ENCODE results near the gene DUSP2. TPM values are rescaled to one million over a fixed set of nuclear protein-coding genes. Genes with fewer than 3 reads are reported as not detected.

The DUSP2 gene
- total and polyA plus RNA-seq, 10 of the 15 experiments (the other 5 are each of a cell fraction or from before 2014, with no cell fraction given), result 9.7 to 212 (median 57.2) TPM

DNA sequence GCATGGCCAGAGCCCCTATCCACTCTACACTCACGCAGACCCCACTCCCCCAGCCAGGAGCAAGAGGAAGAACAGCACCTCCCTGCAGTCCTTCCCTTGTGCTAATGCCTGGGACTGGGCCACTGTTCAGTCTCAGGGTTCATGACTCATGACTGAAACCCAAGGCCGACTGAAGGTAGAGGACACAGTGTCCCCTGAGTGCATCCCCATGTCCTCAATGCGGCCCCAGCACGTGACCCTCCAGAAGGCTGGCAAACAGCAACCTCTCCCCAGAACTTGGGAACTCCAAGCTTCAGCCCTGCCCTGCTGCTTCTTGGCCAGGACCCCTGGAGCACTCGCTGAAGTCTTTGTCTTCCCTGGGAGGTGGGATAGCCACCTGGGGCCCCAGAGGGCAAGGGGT, 22.8 kb downstream of the DUSP2 start:
- ATAC-seq, result peak; percentile 10; the same call in 2 of the 3 replicates
- FAIRE-seq, result no peak
- 38% methylated on average over 5 of the region's 5 CpGs for WGBS (ENCODE audit: insufficient coverage, insufficient replicate concordance, low lambda C conversion rate, missing lambda C conversion rate)
- H3K36me3 ChIP-seq (ENCODE audit: control insufficient read depth in 2 of 2, insufficient read depth in 2 of 2, low read length in 1 of 2), result no peaks in the 10 kb centered on the region
- TF ChIP-seq YBX1 (IDR thresholded peaks at IDR 0.05) (no peak), MTA2 (IDR thresholded peaks at IDR 0.05; ENCODE audit: low read depth) (no peak), BCL11A (IDR thresholded peaks at IDR 0.05; ENCODE audit: low read depth, low read length) (no peak), ZNF622 (IDR thresholded peaks at IDR 0.05) (no peak), GATAD2B (conservative IDR thresholded peaks at IDR 0.05; ENCODE audit: low read depth) (no peak), SUZ12 (IDR thresholded peaks at IDR 0.05; ENCODE audit: unreplicated experiment) (no peak), SP1 (IDR thresholded peaks at IDR 0.05; ENCODE audit: low read depth, low read length) (no peak), POU2F2 (IDR thresholded peaks at IDR 0.05; ENCODE audit: borderline replicate concordance, low read depth, low read length) (no peak), ZBED1 (IDR thresholded peaks at IDR 0.05; ENCODE audit: borderline replicate concordance) (no peak), CEBPB (IDR thresholded peaks at IDR 0.05; ENCODE audit: borderline replicate concordance in 1 of 2, low read depth in 2 of 2, low read length in 2 of 2) (no peak), SKIL (IDR thresholded peaks at IDR 0.05; ENCODE audit: low read depth, poor library complexity, severe bottlenecking) (no peak), SUPT20H (IDR thresholded peaks at IDR 0.05; ENCODE audit: borderline replicate concordance, control insufficient read depth, low read depth, low read length) (no peak)
- TF ChIP-seq, protein P1, sequence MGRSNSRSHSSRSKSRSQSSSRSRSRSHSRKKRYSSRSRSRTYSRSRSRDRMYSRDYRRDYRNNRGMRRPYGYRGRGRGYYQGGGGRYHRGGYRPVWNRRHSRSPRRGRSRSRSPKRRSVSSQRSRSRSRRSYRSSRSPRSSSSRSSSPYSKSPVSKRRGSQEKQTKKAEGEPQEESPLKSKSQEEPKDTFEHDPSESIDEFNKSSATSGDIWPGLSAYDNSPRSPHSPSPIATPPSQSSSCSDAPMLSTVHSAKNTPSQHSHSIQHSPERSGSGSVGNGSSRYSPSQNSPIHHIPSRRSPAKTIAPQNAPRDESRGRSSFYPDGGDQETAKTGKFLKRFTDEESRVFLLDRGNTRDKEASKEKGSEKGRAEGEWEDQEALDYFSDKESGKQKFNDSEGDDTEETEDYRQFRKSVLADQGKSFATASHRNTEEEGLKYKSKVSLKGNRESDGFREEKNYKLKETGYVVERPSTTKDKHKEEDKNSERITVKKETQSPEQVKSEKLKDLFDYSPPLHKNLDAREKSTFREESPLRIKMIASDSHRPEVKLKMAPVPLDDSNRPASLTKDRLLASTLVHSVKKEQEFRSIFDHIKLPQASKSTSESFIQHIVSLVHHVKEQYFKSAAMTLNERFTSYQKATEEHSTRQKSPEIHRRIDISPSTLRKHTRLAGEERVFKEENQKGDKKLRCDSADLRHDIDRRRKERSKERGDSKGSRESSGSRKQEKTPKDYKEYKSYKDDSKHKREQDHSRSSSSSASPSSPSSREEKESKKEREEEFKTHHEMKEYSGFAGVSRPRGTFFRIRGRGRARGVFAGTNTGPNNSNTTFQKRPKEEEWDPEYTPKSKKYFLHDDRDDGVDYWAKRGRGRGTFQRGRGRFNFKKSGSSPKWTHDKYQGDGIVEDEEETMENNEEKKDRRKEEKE (IDR thresholded peaks at IDR 0.05), result no peak
- TF ChIP-seq, protein P2, sequence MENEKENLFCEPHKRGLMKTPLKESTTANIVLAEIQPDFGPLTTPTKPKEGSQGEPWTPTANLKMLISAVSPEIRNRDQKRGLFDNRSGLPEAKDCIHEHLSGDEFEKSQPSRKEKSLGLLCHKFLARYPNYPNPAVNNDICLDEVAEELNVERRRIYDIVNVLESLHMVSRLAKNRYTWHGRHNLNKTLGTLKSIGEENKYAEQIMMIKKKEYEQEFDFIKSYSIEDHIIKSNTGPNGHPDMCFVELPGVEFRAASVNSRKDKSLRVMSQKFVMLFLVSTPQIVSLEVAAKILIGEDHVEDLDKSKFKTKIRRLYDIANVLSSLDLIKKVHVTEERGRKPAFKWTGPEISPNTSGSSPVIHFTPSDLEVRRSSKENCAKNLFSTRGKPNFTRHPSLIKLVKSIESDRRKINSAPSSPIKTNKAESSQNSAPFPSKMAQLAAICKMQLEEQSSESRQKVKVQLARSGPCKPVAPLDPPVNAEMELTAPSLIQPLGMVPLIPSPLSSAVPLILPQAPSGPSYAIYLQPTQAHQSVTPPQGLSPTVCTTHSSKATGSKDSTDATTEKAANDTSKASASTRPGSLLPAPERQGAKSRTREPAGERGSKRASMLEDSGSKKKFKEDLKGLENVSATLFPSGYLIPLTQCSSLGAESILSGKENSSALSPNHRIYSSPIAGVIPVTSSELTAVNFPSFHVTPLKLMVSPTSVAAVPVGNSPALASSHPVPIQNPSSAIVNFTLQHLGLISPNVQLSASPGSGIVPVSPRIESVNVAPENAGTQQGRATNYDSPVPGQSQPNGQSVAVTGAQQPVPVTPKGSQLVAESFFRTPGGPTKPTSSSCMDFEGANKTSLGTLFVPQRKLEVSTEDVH (IDR thresholded peaks at IDR 0.05; ENCODE audit: low read depth, partially characterized antibody), result no peak
- intact Hi-C loops (cut with micrococcal nuclease; ENCODE audit: unreplicated experiment), result no loop called here
- BruUV-seq (replicated peaks), result no TSS peak
- H3K9me3 ChIP-seq (replicated peaks; ENCODE audit: control insufficient read depth, insufficient read depth, low read length), result no peaks in the 10 kb centered on the region
- peaks cover 7% of the 10 kb centered on the region for H3K4me1 ChIP-seq (ENCODE audit: control insufficient read depth, insufficient read depth, low read length)
- H3K4me2 ChIP-seq (ENCODE audit: control insufficient read depth, insufficient read depth), result no peak overlapping the region
- in situ Hi-C loops (cut with MboI), result no loop called here
- CTCF ChIA-PET, result interaction anchor here (1.2 to 1.5 kb wide), 2 partner anchors 19 to 52 kb away, joined by 5 to 6 read pairs; no protein-coding TSS in a partner anchor
- H3K9ac ChIP-seq (ENCODE audit: control insufficient read depth, insufficient read depth, low read length), result no peak overlapping the region
- H3K4me3 ChIP-seq, result no peak overlapping the region
- peaks cover 0 to 1% of the 10 kb centered on the region in 2 experiments; a peak in 2 of 4 replicates for H3K27me3 ChIP-seq (replicated peaks in 1 of 2; ENCODE audit: control insufficient read depth in 2 of 2, insufficient read depth in 2 of 2, low read length in 1 of 2)
- H2AFZ ChIP-seq (ENCODE audit: control insufficient read depth, low read depth, low read length), result no peak overlapping the region
- RAD21 ChIA-PET (ENCODE audit: unreplicated experiment), result no interaction called here
- H3K27ac ChIP-seq (ENCODE audit: control insufficient read depth, insufficient read depth), result no peak overlapping the region
- SMC1A ChIA-PET (ENCODE audit: uncharacterized antibody, unreplicated experiment), result interaction anchor here (1.1 kb wide), 1 partner anchor 52 kb away, joined by 6 read pairs; no protein-coding TSS in a partner anchor
- DNase-seq (ENCODE audit: low read depth, low spot score), result no peak
- H4K20me1 ChIP-seq (ENCODE audit: control insufficient read depth, insufficient read depth), result no peaks in the 10 kb centered on the region; the same call in 1 of the 2 replicates
- H3K79me2 ChIP-seq (ENCODE audit: control insufficient read depth, insufficient read depth, low read length), result no peaks in the 10 kb centered on the region
- POLR2A ChIA-PET, result no interaction called here

Data from GM12878 (cell line).